ENCODE data around the gene TOMM20. TPM values are rescaled to one million over a fixed set of nuclear protein-coding genes. Genes with fewer than 3 reads are reported as not detected.

The TOMM20 gene
- total RNA-seq, 4 donors from 2014 or later: 101 to 116 (median 111) TPM

GRCh38 chr1:235111107-235111506, 17.5 kb downstream of the TOMM20 start:
- Histone ChIP-seq H3K36me3 (peaks cover 78% of the 10 kb centered on the region), H3K4me3 (no peak overlapping the region), H3K27ac (no peak overlapping the region), H3K9me3 (no peaks in the 10 kb centered on the region), H3K4me1 (no peaks in the 10 kb centered on the region), H3K27me3 (no peaks in the 10 kb centered on the region)
- 92% methylated on average over 3 of the region's 3 CpGs for WGBS
- no peak for TF ChIP-seq POLR2A (IDR thresholded peaks at IDR 0.05)
- no peak for TF ChIP-seq POLR2AphosphoS5 (IDR thresholded peaks at IDR 0.05)
- TF ChIP-seq CTCF (IDR thresholded peaks at IDR 0.05): no peak
- TF ChIP-seq EP300 (IDR thresholded peaks at IDR 0.05): no peak
- no peak for DNase-seq (ENCODE audit: low spot score in 2 of 2)

GRCh38 chr1:235108876-235109275, 19.8 kb downstream of the TOMM20 start:
- no peak overlapping the region for H3K27ac ChIP-seq
- peaks cover 59% of the 10 kb centered on the region for H3K36me3 ChIP-seq
- TF ChIP-seq POLR2A (IDR thresholded peaks at IDR 0.05) (no peak), EP300 (IDR thresholded peaks at IDR 0.05) (no peak), POLR2AphosphoS5 (IDR thresholded peaks at IDR 0.05) (no peak), CTCF (IDR thresholded peaks at IDR 0.05) (no peak)
- H3K4me3 ChIP-seq: no peak overlapping the region
- peaks cover 10% of the 10 kb centered on the region for H3K4me1 ChIP-seq
- 86% methylated on average over 11 of the region's 11 CpGs for WGBS
- no peaks in the 10 kb centered on the region for H3K27me3 ChIP-seq
- no peak for DNase-seq (ENCODE audit: low spot score in 2 of 2)
- H3K9me3 ChIP-seq: no peaks in the 10 kb centered on the region

GRCh38 chr1:235108185-235108593, 20.4 kb downstream of the TOMM20 start:
- no peaks in the 10 kb centered on the region for H3K9me3 ChIP-seq
- TF ChIP-seq POLR2AphosphoS5 (IDR thresholded peaks at IDR 0.05) (no peak), POLR2A (IDR thresholded peaks at IDR 0.05) (no peak), CTCF (IDR thresholded peaks at IDR 0.05) (no peak), EP300 (IDR thresholded peaks at IDR 0.05) (no peak)
- H3K36me3 ChIP-seq: peaks cover 52% of the 10 kb centered on the region
- DNase-seq (ENCODE audit: low spot score in 2 of 2): no peak
- H3K4me1 ChIP-seq: peaks cover 15% of the 10 kb centered on the region
- no CpG with 5 or more reads among the region's 1 CpG for WGBS
- no peak overlapping the region for H3K27ac ChIP-seq
- no peaks in the 10 kb centered on the region for H3K27me3 ChIP-seq
- no peak overlapping the region for H3K4me3 ChIP-seq

GRCh38 chr1:235107368-235108184, 21.1 kb downstream of the TOMM20 start:
- Histone ChIP-seq H3K9me3 (no peaks in the 10 kb centered on the region), H3K4me3 (no peak overlapping the region), H3K4me1 (peaks cover 21% of the 10 kb centered on the region), H3K36me3 (peaks cover 46% of the 10 kb centered on the region), H3K27ac (no peak overlapping the region), H3K27me3 (no peaks in the 10 kb centered on the region)
- TF ChIP-seq POLR2A (IDR thresholded peaks at IDR 0.05) (no peak), POLR2AphosphoS5 (IDR thresholded peaks at IDR 0.05) (no peak), EP300 (IDR thresholded peaks at IDR 0.05) (no peak), CTCF (IDR thresholded peaks at IDR 0.05) (no peak)
- 88% methylated on average over 16 of the region's 16 CpGs for WGBS
- no peak for DNase-seq (ENCODE audit: low spot score in 2 of 2)

- no peaks in the 10 kb centered on the region for H3K9me3 ChIP-seq
- TF ChIP-seq POLR2AphosphoS5 (IDR thresholded peaks at IDR 0.05): no peak
- no peak for TF ChIP-seq POLR2A (IDR thresholded peaks at IDR 0.05)
- no peak for TF ChIP-seq EP300 (IDR thresholded peaks at IDR 0.05)
- no peak for TF ChIP-seq CTCF (IDR thresholded peaks at IDR 0.05)
- 90% methylated on average over 4 of the region's 4 CpGs for WGBS
- H3K4me3 ChIP-seq: no peak overlapping the region
- H3K27me3 ChIP-seq: no peaks in the 10 kb centered on the region
- peaks cover 33% of the 10 kb centered on the region for H3K4me1 ChIP-seq
- no peak overlapping the region for H3K27ac ChIP-seq
- DNase-seq (ENCODE audit: low spot score in 2 of 2): no peak
- H3K36me3 ChIP-seq: peaks cover 36% of the 10 kb centered on the region
Measured at GRCh38 chr1:235106457-235106856, 22.2 kb downstream of the TOMM20 start.

Data from suprapubic skin (tissue), 4 donors.